HEK293T (cell line): ENCODE data around the gene TMPRSS4.

ENCODE experiments used
- CTCF ChIA-PET: fragments of 350-600 bp; formaldehyde crosslinking; extraction: SDS; loops from one replicate; lab custom pipeline; 2021; ENCODE audit warnings: antibody characterized with exemption, inconsistent platforms; lab: Yijun Ruan, JAX
- POLR2A ChIA-PET: fragments of 350-600 bp; formaldehyde crosslinking; extraction: SDS; loops from one replicate; lab custom pipeline; 2020; ENCODE audit warnings: antibody characterized with exemption, inconsistent platforms; lab: Yijun Ruan, JAX
- DNase-seq: peaks from one replicate; pipeline ENCODE4 v3.0.0; 2012; ENCODE audit warnings: mixed read lengths; ENCODE audit errors: extremely low spot score
- ARNT ChIP-seq: fragments of 450-650 bp; IDR thresholded peaks from 2 replicates; pipeline ENCODE4 v1.6.1; 2017; ENCODE audit warnings: mild to moderate bottlenecking
- BHLHE40 ChIP-seq: fragments of 450-650 bp; IDR thresholded peaks from 2 replicates; pipeline ENCODE4 v1.6.1; 2016; ENCODE audit warnings: mild to moderate bottlenecking, moderate library complexity, borderline replicate concordance
- CTBP1 ChIP-seq: fragments of 450-650 bp; IDR thresholded peaks from 2 replicates; pipeline ENCODE4 v1.6.1; 2016; ENCODE audit warnings: borderline replicate concordance
- ELF4 ChIP-seq: fragments of 450-650 bp; IDR thresholded peaks from 2 replicates; pipeline ENCODE4 v1.6.1; 2017; ENCODE audit warnings: antibody characterized with exemption
- FOXA1 ChIP-seq: fragments of 450-650 bp; IDR thresholded peaks from 2 replicates; pipeline ENCODE4 v1.6.1; 2016; ENCODE audit warnings: mild to moderate bottlenecking
- FOXK2 ChIP-seq: fragments of 450-650 bp; IDR thresholded peaks from 2 replicates; pipeline ENCODE4 v1.6.1; 2016; ENCODE audit warnings: mild to moderate bottlenecking
- FOXM1 ChIP-seq: fragments of 450-650 bp; IDR thresholded peaks from 2 replicates; pipeline ENCODE4 v1.6.1; 2017; ENCODE audit warnings: mild to moderate bottlenecking, borderline replicate concordance
- HDGF ChIP-seq: fragments of 450-650 bp; IDR thresholded peaks from 2 replicates; pipeline ENCODE4 v1.6.1; 2017; ENCODE audit warnings: antibody characterized with exemption, borderline replicate concordance
- L3MBTL2 ChIP-seq: fragments of 450-650 bp; conservative IDR thresholded peaks from 2 replicates; pipeline ENCODE4 v1.6.1; 2016; ENCODE audit warnings: mild to moderate bottlenecking
- LEF1 ChIP-seq: fragments of 450-650 bp; IDR thresholded peaks from 2 replicates; pipeline ENCODE4 v1.6.1; 2017; ENCODE audit warnings: mild to moderate bottlenecking, borderline replicate concordance
- NFRKB ChIP-seq: fragments of 450-650 bp; IDR thresholded peaks from 2 replicates; pipeline ENCODE4 v1.6.1; 2016; ENCODE audit warnings: mild to moderate bottlenecking, moderate library complexity
- PKNOX1 ChIP-seq: fragments of 450-650 bp; IDR thresholded peaks from 2 replicates; pipeline ENCODE4 v1.6.1; 2016
- SP1 ChIP-seq: fragments of 450-650 bp; IDR thresholded peaks from 2 replicates; pipeline ENCODE4 v1.6.1; 2017
- SUZ12 ChIP-seq: fragments of 450-650 bp; IDR thresholded peaks from 2 replicates; pipeline ENCODE4 v1.6.1; 2016; ENCODE audit warnings: mild to moderate bottlenecking
- TARDBP ChIP-seq: fragments of 450-650 bp; IDR thresholded peaks from 2 replicates; pipeline ENCODE4 v1.6.1; 2016
- ZNF384 ChIP-seq: fragments of 450-650 bp; IDR thresholded peaks from 2 replicates; pipeline ENCODE4 v1.6.1; 2016

Gene TMPRSS4

GRCh38 chr11:118148240-118148639 lies 71.4 kb downstream of the TMPRSS4 start:
- ChIA-PET POLR2A (no interaction called here), CTCF (interaction anchor here (0.8 to 1.4 kb wide), 2 partner anchors 23 to 96 kb away, joined by 3 to 9 read pairs; no protein-coding TSS in a partner anchor)
- no peak for TF ChIP-seq PKNOX1
- TF ChIP-seq FOXK2, result no peak
- TF ChIP-seq FOXA1, result no peak
- no peak for TF ChIP-seq TARDBP
- TF ChIP-seq ZNF384, result no peak
- no peak for TF ChIP-seq BHLHE40
- no peak for TF ChIP-seq CTBP1
- DNase-seq, result no peak

GRCh38 chr11:118148856-118149255 lies 72.0 kb downstream of the TMPRSS4 start:
- ChIA-PET POLR2A (no interaction called here), CTCF (interaction anchor here (1.4 kb wide), 1 partner anchor 22 kb away, joined by 9 read pairs; no protein-coding TSS in a partner anchor)
- no peak for TF ChIP-seq TARDBP
- no peak for TF ChIP-seq ARNT
- TF ChIP-seq FOXA1, result no peak
- no peak for TF ChIP-seq SUZ12
- no peak for TF ChIP-seq ELF4
- TF ChIP-seq CTBP1, result no peak
- TF ChIP-seq FOXM1, result no peak
- TF ChIP-seq FOXK2, result no peak
- TF ChIP-seq L3MBTL2, result no peak
- TF ChIP-seq LEF1, result no peak
- TF ChIP-seq HDGF, result no peak
- no peak for TF ChIP-seq PKNOX1
- no peak for DNase-seq

DNA sequence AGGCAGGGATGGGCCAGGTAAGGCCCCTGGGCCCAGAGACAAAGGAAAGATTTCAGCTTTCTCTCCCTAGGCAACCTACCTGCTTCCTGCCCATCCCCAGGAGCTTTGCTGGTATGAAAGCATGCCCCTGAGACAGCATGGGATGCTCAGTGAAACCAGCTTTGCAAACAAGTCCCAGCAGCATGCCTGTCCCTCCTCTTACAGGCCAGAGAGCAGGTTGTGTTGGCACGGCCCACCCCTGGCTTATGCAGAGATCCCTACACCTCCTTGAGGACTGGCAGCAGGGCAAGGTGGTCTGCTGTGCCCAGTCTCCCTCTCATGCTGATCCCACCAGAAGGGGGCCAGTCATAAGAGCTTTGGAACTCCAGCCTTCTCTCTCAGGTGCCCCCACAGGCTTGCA lies 72.6 kb downstream of the TMPRSS4 start:
- DNase-seq, result no peak
- POLR2A ChIA-PET, result no interaction called here
- CTCF ChIA-PET, result no interaction called here
- TF ChIP-seq NFRKB (no peak), BHLHE40 (no peak), ELF4 (no peak), TARDBP (no peak), ARNT (no peak), FOXA1 (no peak), FOXK2 (no peak), SUZ12 (no peak), ZNF384 (no peak), FOXM1 (no peak)

DNA sequence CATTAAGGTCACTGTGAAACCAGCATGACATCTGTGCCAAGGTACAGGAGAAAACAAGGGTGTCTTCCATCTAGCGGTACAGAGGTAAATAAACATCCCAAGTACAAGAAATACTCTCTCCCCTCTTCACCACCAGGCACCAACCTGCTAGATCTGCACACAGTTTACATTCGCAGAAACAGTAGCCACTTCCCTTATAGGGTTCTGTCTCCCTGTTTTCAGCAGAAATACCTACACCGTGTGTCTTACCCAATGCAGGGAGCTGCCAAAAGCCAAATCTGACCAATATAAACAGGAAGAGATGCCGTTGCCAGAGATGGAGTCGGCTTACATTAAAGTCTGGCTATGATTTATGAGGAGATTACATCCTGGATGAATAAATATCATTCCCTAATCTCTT lies 74.6 kb downstream of the TMPRSS4 start:
- ChIA-PET CTCF (no interaction called here), POLR2A (no interaction called here)
- TF ChIP-seq FOXK2 (no peak), PKNOX1 (peak; percentile 31; the same call in 1 of the 2 replicates), NFRKB (no peak), SUZ12 (no peak)
- DNase-seq, result no peak

GRCh38 chr11:118152020-118152551 lies 75.2 kb downstream of the TMPRSS4 start:
- ChIA-PET CTCF (no interaction called here), POLR2A (interaction anchor here (1.2 kb wide), 1 partner anchor 19 kb away, joined by 3 read pairs; no protein-coding TSS in a partner anchor)
- DNase-seq, result no peak
- TF ChIP-seq HDGF (no peak), NFRKB (no peak), ZNF384 (no peak), TARDBP (no peak), L3MBTL2 (no peak), SP1 (no peak), FOXM1 (no peak), ELF4 (no peak), CTBP1 (no peak), FOXA1 (no peak), BHLHE40 (no peak), ARNT (no peak), LEF1 (no peak), SUZ12 (no peak), PKNOX1 (no peak), FOXK2 (no peak)
